ENCODE data around the gene SLFNL1. TPM values are rescaled to one million over a fixed set of nuclear protein-coding genes. Genes with fewer than 3 reads are reported as not detected.

The SLFNL1 gene
- total RNA-seq, 1 experiment from 2014 or later = 0.39 TPM

DNA sequence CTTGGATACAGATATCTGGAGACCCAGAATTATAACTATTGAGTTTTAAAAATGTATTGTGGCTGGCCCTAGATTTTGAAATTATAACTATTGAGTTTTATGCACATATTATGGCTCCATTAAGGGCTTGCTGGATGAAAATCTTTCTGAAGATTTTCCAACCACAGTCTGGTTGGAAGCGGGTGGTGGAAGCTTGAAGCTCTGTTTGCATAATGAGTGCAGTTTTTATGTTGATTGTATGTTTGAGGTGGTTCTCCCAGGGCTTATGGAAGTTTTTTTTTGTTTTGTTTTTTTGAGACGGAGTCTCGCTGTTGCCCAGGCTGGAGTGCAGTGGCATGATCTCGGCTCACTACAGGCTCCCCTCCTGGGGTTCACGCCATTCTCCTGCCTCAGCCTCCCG is 52.1 kb downstream of the SLFNL1 start:
- no peak for DNase-seq (ENCODE audit: low spot score)
- Histone ChIP-seq H3K36me3 (ENCODE audit: insufficient read depth, low read length, poor library complexity, severe bottlenecking) (no peaks in the 10 kb centered on the region), H3K4me1 (ENCODE audit: insufficient read depth, low read length, poor library complexity, severe bottlenecking) (no peaks in the 10 kb centered on the region), H3K27ac (ENCODE audit: low read depth, low read length, poor library complexity, severe bottlenecking) (no peak overlapping the region), H3K4me3 (ENCODE audit: low read depth, low read length, poor library complexity, severe bottlenecking) (no peak overlapping the region), H3K9me3 (ENCODE audit: low read depth, low read length, poor library complexity, severe bottlenecking) (no peaks in the 10 kb centered on the region), H3K27me3 (replicated peaks; ENCODE audit: insufficient read depth, low read depth, low read length, poor library complexity) (no peaks in the 10 kb centered on the region)
- no TSS peak for BruUV-seq (replicated peaks)
- intact Hi-C loops (cut with micrococcal nuclease; ENCODE audit: unreplicated experiment) = no loop called here
- TF ChIP-seq EZH2 (IDR thresholded peaks at IDR 0.05; ENCODE audit: borderline replicate concordance, low read depth, low read length, poor library complexity, severe bottlenecking) (no peak), CTCF (conservative IDR thresholded peaks at IDR 0.05; ENCODE audit: low read depth, low read length) (no peak)
- CTCF ChIA-PET = no interaction called here
- POLR2A ChIA-PET (ENCODE audit: low non-redundant PET) = no interaction called here

GRCh38 chr1:40966417-40966816 is 55.1 kb downstream of the SLFNL1 start:
- Histone ChIP-seq H3K27ac (ENCODE audit: low read depth, low read length, poor library complexity, severe bottlenecking) (no peak overlapping the region), H3K4me3 (ENCODE audit: low read depth, low read length, poor library complexity, severe bottlenecking) (no peak overlapping the region), H3K9me3 (ENCODE audit: low read depth, low read length, poor library complexity, severe bottlenecking) (no peaks in the 10 kb centered on the region), H3K36me3 (ENCODE audit: insufficient read depth, low read length, poor library complexity, severe bottlenecking) (no peaks in the 10 kb centered on the region), H3K27me3 (replicated peaks; ENCODE audit: insufficient read depth, low read depth, low read length, poor library complexity) (no peaks in the 10 kb centered on the region), H3K4me1 (ENCODE audit: insufficient read depth, low read length, poor library complexity, severe bottlenecking) (no peaks in the 10 kb centered on the region)
- no peak for DNase-seq (ENCODE audit: low spot score)
- intact Hi-C loops (cut with micrococcal nuclease; ENCODE audit: unreplicated experiment) = no loop called here
- TF ChIP-seq CTCF (conservative IDR thresholded peaks at IDR 0.05; ENCODE audit: low read depth, low read length) = no peak
- TF ChIP-seq EZH2 (IDR thresholded peaks at IDR 0.05; ENCODE audit: borderline replicate concordance, low read depth, low read length, poor library complexity, severe bottlenecking) = no peak
- no TSS peak for BruUV-seq (replicated peaks)
- ChIA-PET POLR2A (ENCODE audit: low non-redundant PET) (no interaction called here), CTCF (no interaction called here)

Other genes starting within 250 kb of the SLFNL1 start
- 0.62 and 1.4 TPM in 2 replicates for gene KCNQ4, start 237.9 kb downstream of the SLFNL1 start, total RNA-seq (2021)
- 1.3 and 1.9 TPM in 2 replicates for gene CITED4, start 159.4 kb downstream of the SLFNL1 start, total RNA-seq (2021)
- 126 and 139 TPM in 2 replicates for gene CTPS1, start 42.0 kb downstream of the SLFNL1 start, total RNA-seq (2021)
- 30.4 and 37.8 TPM in 2 replicates for gene SCMH1, start 220.6 kb upstream of the SLFNL1 start, total RNA-seq (2021)